Natural killer cell (primary cell): Measurements from ENCODE around the gene GRAMD4. TPM values are rescaled to one million over a fixed set of nuclear protein-coding genes. Genes with fewer than 3 reads are reported as not detected.

Source experiments
- ATAC-seq, 3 donors: fragments of 150-1000 bp in 2 of 3; fragments of 200-7000 bp in 1 of 3; cut with Tn5 transposase; 1 replicate in 1 of 3; 2 replicates in 2 of 3; pipeline ENCODE4 v1.10.0; 2021; ENCODE audit warnings: mild to moderate bottlenecking in 2 of 3, moderate library complexity in 2 of 3
- DNase-seq, 2 donors: peaks; one replicate each; pipeline versions ENCODE4 v3.0.0 to v3.0.0-alpha.2; 2013 to 2021; ENCODE audit warnings: mixed read lengths in 1 of 2
- H3K27ac ChIP-seq: one replicate; pipeline ENCODE4 v1.5.1; 2013; ENCODE audit warnings: mild to moderate bottlenecking, low read length
- H3K27me3 ChIP-seq: one replicate; pipeline ENCODE4 v1.6.1; 2013; ENCODE audit warnings: low read length; ENCODE audit not compliant: control insufficient read depth, insufficient read depth
- H3K36me3 ChIP-seq: one replicate; pipeline ENCODE4 v1.6.1; 2013; ENCODE audit warnings: low read length; ENCODE audit not compliant: control insufficient read depth, insufficient read depth
- H3K4me1 ChIP-seq: one replicate; pipeline ENCODE4 v1.6.1; 2013; ENCODE audit warnings: low read length; ENCODE audit not compliant: control insufficient read depth, insufficient read depth
- H3K4me3 ChIP-seq: one replicate; pipeline ENCODE4 v1.5.1; 2013; ENCODE audit warnings: low read length
- H3K9me3 ChIP-seq: one replicate; pipeline ENCODE4 v1.6.1; 2013; ENCODE audit warnings: low read length; ENCODE audit not compliant: control insufficient read depth, insufficient read depth
- H3K27ac Mint-ChIP-seq, 2 donors: one replicate each; pipeline ENCODE4 v1.8.0; 2022; ENCODE audit warnings: mild to moderate bottlenecking in 2 of 2, mixed read lengths in 2 of 2, moderate library complexity in 1 of 2
- H3K27me3 Mint-ChIP-seq, 2 donors: one replicate each; pipeline ENCODE4 v1.8.0; 2022; ENCODE audit warnings: low read depth in 2 of 2, mixed read lengths in 2 of 2
- H3K36me3 Mint-ChIP-seq: one replicate; pipeline ENCODE4 v1.8.0; 2022; ENCODE audit warnings: mixed read lengths
- H3K4me1 Mint-ChIP-seq, 2 donors: one replicate each; pipeline ENCODE4 v1.8.0; 2022; ENCODE audit warnings: mixed read lengths in 2 of 2
- H3K4me3 Mint-ChIP-seq: one replicate; pipeline ENCODE4 v1.8.0; 2022; ENCODE audit warnings: mild to moderate bottlenecking, moderate library complexity, mixed read lengths
- H3K9me3 Mint-ChIP-seq, 2 donors: one replicate each; pipeline ENCODE4 v1.8.0; 2022; ENCODE audit warnings: mixed read lengths in 2 of 2
- WGBS: methylation state at CpG from one replicate; pipeline ENCODE4 v1.1.7; 2013; ENCODE audit warnings: missing lambda C conversion rate; ENCODE audit not compliant: insufficient coverage; 5-methylcytosine and 5-hydroxymethylcytosine counted together
- intact Hi-C: fragments of 100-400 bp; cut with micrococcal nuclease; formaldehyde crosslinking; loops from one replicate; pipeline ENCODE4 v1.14.2; 2022
- total RNA-seq, 4 donors: library from RNA; stranded (reverse); fragments of 120-200 nt in 1 of 4; gene quantifications; one replicate each; pipeline versions ENCODE4 v1.2.3 to v1.2.4, GENCODE V29; 2013 to 2022
- TF ChIP-seq, protein P1 (sequence below): fragments of 200-600 bp; IDR thresholded peaks from one replicate; pipeline ENCODE4 v1.8.0; 2022; ENCODE audit warnings: antibody characterized with exemption

The GRAMD4 gene
- total RNA-seq, 3 donors from 2014 or later (not counting 1 experiment from before 2014, with no cell fraction given) = 30.0 to 78.5 (median 41.6) TPM

GRCh38 chr22:46681010-46681409, 60.8 kb downstream of the GRAMD4 start:
- TF ChIP-seq, protein P1, sequence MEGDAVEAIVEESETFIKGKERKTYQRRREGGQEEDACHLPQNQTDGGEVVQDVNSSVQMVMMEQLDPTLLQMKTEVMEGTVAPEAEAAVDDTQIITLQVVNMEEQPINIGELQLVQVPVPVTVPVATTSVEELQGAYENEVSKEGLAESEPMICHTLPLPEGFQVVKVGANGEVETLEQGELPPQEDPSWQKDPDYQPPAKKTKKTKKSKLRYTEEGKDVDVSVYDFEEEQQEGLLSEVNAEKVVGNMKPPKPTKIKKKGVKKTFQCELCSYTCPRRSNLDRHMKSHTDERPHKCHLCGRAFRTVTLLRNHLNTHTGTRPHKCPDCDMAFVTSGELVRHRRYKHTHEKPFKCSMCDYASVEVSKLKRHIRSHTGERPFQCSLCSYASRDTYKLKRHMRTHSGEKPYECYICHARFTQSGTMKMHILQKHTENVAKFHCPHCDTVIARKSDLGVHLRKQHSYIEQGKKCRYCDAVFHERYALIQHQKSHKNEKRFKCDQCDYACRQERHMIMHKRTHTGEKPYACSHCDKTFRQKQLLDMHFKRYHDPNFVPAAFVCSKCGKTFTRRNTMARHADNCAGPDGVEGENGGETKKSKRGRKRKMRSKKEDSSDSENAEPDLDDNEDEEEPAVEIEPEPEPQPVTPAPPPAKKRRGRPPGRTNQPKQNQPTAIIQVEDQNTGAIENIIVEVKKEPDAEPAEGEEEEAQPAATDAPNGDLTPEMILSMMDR = no peak
- peak in 1 of 3 donors; percentile 59 for ATAC-seq
- Mint-ChIP-seq H3K27me3 (no peaks in the 10 kb centered on the region), H3K9me3 (no peaks in the 10 kb centered on the region), H3K27ac (no peak overlapping the region), H3K4me1 (peaks cover 0 to 4% of the 10 kb centered on the region in 2 donors), H3K36me3 (no peaks in the 10 kb centered on the region), H3K4me3 (no peak overlapping the region)
- Histone ChIP-seq H3K27ac (no peak overlapping the region), H3K36me3 (peaks cover 14% of the 10 kb centered on the region), H3K4me3 (no peak overlapping the region), H3K9me3 (no peaks in the 10 kb centered on the region), H3K4me1 (peaks cover 24% of the 10 kb centered on the region), H3K27me3 (no peaks in the 10 kb centered on the region)
- 89% methylated on average over 7 of the region's 7 CpGs for WGBS
- peak in 1 of 2 donors; percentile 49 for DNase-seq
- intact Hi-C loops = no loop called here

DNA sequence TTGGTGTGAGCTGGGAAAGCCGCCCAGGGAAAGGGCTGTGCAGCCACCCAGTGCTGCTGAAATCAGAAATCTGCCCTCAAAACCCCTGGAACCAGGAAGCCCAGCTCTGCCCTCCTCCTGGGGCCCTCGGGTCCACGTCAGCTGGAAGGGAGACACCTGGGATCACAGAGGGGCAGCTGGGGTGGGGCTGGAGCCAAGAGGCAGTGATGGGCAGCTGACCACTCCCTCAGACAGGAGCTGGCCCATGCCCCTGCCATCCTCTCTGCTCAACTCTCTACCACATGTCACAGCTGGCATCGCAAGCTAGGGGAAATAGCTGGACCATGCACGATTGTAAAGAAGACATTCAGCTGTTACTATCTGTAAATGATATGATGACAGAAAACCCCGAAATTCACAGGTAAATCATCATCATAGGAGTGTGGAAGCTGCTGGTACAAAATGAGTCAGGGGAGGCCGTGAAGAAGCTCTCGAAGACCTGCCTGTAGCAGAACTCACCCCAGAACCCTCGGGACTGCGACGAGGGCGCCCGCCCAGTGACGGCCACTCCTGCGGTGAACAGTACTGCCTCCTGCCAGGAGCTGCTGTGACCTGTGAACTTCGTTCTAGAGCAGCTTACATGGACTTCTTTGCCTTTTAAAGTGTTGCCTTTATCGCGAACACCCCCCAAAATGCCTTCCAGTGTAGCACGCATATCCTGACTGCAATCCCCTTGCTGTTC, 62.0 kb downstream of the GRAMD4 start:
- ATAC-seq (no peak), DNase-seq (no peak)
- Histone ChIP-seq H3K4me1 (peaks cover 28% of the 10 kb centered on the region), H3K4me3 (no peak overlapping the region), H3K36me3 (peaks cover 18% of the 10 kb centered on the region), H3K27ac (no peak overlapping the region), H3K9me3 (no peaks in the 10 kb centered on the region), H3K27me3 (no peaks in the 10 kb centered on the region)
- Mint-ChIP-seq H3K27ac (no peak overlapping the region), H3K9me3 (no peaks in the 10 kb centered on the region), H3K36me3 (no peaks in the 10 kb centered on the region), H3K27me3 (no peaks in the 10 kb centered on the region), H3K4me1 (peaks cover 0 to 4% of the 10 kb centered on the region in 2 donors), H3K4me3 (no peak overlapping the region)
- WGBS = 93% methylated on average over 19 of the region's 19 CpGs
- TF ChIP-seq, protein P1 = no peak
- intact Hi-C loops = no loop called here

GRCh38 chr22:46684706-46685105, 64.5 kb downstream of the GRAMD4 start:
- H3K27me3 ChIP-seq = no peaks in the 10 kb centered on the region
- no peak overlapping the region for H3K4me3 ChIP-seq
- peaks cover 0 to 4% of the 10 kb centered on the region in 2 donors for H3K4me1 Mint-ChIP-seq
- H3K4me3 Mint-ChIP-seq = no peak overlapping the region
- intact Hi-C loops = no loop called here
- no peak overlapping the region for H3K27ac ChIP-seq
- peak in 1 of 2 donors; percentile 23 for DNase-seq
- no peaks in the 10 kb centered on the region for H3K27me3 Mint-ChIP-seq
- peak overlapping the region; percentile 30 to 36 for H3K27ac Mint-ChIP-seq
- peaks cover 22% of the 10 kb centered on the region for H3K4me1 ChIP-seq
- H3K36me3 ChIP-seq = peaks cover 28% of the 10 kb centered on the region
- TF ChIP-seq, protein P1 = no peak
- no peaks in the 10 kb centered on the region for H3K9me3 ChIP-seq
- ATAC-seq = peak in 1 of 3 donors; percentile 34
- WGBS = 36% methylated on average over 9 of the region's 10 CpGs
- H3K9me3 Mint-ChIP-seq = no peaks in the 10 kb centered on the region
- H3K36me3 Mint-ChIP-seq = no peaks in the 10 kb centered on the region
